CD4-positive, alpha-beta T cell treated with Interferon gamma for 1 hour (primary cell): ENCODE measurements around the gene QSER1.
A peak's percentile ranks its signal among the peaks of the same experiment; 100 is the strongest.
"Not testable (repeated sequence)": the region's sequence is repeated elsewhere in the genome, so short reads cannot be mapped to it uniquely, and the experiment has no call there.

Experiments
- DNase-seq: peaks from one replicate; pipeline ENCODE4 v3.0.0-alpha.2; 2020

The QSER1 gene

GRCh38 chr11:32937283-32937682, 44.7 kb downstream of the QSER1 start:
- not testable (repeated sequence) for DNase-seq

- no peak for DNase-seq
Observed at GRCh38 chr11:32939046-32939445, 46.4 kb downstream of the QSER1 start.

DNA sequence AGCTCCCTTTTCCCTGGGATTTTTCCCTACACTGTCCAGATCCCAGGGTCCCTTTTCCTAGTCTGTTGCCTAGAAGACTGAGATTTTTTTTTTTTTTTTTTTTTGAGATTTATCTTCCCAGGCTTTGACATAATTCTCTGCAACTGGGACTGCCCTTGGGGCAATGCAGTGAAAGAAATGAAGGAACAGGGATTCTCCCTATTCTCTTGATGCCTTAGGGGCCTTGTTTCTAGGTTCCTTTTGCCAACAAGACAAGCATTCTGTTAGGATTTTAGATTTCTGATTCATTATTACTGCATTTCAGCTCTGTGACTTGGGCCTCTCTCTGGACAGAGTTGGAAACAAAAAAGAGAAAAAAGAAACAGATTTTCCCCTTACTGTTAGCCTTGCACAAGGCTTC, 47.3 kb downstream of the QSER1 start:
- DNase-seq = no peak

- no peak for DNase-seq
Observed at GRCh38 chr11:32940865-32941264, 48.3 kb downstream of the QSER1 start.

DNA sequence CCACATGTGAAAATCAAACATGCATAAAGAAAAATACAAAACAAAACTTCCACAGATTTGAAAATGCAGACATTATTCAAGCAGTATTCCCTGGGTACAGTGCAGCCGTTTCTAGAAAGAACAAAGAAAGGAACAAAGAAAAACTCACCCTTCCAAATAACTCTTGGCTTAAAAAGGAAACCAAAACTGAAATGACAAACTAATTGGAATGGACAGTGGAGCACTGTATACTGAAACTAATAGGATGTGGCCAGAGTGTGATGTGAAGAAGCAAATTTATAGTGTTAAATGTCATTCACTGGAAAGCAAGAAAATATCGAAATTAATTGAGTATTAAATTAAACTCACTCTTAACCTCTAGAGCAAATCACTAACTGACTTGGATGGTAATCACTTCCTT, 55.4 kb downstream of the QSER1 start:
- no peak for DNase-seq

- no peak for DNase-seq
Observed at GRCh38 chr11:32949739-32950138, 57.1 kb downstream of the QSER1 start.

DNA sequence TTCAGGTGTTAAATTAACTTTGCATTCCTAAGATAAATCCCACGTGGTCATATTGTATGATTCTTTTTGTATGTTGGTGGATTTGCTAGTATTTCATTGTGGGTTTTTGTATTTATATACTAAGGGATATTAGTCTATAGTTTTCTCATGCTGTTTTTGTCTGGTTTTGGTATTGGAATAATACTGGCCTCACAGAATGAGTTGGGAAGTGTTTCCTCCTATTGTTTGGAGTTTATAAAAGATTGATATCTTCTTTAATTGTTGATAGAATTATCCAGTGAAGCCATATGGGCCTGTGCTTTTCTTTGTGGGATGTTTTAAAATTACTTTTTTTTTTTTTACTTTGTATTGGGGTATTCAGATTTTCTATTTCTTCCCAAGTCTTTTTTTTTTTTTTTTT, 59.8 kb downstream of the QSER1 start:
- no peak for DNase-seq

DNA sequence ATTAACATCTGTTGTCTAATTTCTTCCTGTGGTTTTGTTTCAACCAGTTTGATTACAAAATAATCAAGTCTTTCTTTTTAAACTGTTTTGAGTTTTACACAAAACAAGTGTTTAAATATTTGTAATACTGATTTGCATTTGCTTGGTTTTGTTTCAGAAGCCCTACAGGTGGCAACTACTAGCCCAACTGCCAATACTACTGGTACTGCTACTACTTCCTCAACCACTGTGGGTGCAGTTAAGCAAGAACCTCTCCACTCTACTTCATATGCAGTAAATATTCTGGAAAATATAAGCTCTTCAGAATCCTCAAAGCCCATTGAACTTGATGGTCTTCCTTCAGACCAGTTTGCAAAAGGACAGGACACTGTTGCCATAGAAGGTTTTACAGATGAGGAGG, 61.1 kb downstream of the QSER1 start:
- no peak for DNase-seq

GRCh38 chr11:32960553-32961164, 68.0 kb downstream of the QSER1 start:
- DNase-seq = no peak

DNA sequence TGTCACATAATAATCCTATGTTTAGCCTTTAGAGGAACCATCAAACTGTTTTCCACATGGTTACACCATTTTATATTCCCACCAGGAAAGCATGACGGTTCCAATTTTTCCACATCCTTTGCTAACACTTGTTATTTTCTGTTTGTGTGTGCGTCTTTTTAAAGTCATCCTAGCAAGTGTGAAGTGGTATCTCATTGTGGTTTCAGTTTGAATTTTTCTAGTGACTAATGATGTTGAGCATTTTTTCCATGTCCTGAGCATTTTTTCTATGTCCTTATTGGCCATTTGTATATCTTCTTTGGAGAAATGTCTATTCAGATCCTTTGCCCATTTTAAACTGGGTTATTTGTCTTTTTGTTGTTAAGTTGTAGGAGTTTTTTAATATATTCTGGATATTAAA, 69.4 kb downstream of the QSER1 start:
- no peak for DNase-seq

- no peak for DNase-seq
Observed at GRCh38 chr11:32963721-32964120, 71.1 kb downstream of the QSER1 start.

DNA sequence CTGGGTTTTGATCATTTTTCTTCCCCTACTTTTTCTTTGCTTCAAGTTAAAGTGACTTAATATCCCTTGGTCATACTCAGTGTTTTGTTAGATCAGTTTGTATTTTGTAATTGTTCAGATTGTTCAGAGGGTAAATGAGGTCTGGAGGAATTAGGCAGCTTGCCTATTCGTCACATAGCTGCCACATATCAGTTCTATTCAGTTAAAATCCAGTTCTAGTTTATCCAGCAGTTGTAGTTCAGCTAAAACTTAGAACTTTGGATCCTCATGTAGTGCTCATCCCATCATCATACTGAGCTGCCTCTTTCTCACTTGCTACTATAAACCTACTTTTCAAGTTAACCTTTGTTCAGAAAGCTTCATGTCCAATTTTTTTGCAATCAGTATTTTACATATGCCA, 75.9 kb downstream of the QSER1 start:
- no peak for DNase-seq

DNA sequence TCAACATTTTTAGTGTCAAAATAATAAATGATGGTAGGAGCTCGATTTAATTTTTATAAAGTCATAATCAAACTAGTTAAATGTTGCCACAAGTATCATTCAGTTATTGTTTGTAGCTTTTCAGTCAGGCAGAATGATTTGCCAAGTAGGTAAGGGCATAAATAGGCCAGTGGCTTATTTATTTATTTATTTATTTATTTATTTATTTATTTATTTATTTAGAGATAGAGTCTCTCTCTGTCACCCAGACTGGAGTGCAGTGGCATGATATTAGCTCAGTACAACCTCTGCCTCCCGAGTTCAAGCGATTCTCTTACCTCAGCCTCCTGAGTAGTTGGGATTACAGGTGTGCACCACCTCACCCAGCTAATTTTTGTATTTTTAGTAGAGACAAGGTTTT, 79.6 kb downstream of the QSER1 start:
- not testable (repeated sequence) for DNase-seq

GRCh38 chr11:32972781-32973180, 80.2 kb downstream of the QSER1 start:
- no peak for DNase-seq

DNA sequence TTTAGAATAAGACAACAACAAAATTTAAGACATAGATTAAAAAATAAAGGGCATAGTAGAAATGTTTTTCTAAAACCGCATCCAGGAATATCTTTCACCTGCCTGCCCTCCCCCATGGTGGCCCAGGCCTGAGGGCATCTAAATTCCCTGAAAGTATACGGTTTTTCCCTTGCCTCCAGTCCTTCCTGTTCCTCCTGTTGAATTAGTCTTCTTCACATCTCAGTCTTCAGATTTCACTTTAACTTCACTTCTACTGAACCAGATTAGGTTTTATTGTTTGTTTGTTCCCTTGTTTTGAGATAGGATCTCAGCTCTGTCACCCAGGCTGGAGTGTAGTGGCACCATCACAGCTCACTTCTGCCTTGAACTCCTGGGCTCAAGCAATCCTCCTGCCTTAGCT, 90.0 kb downstream of the QSER1 start:
- DNase-seq = no peak

- no peak for DNase-seq
Observed at GRCh38 chr11:32983506-32983905, 90.9 kb downstream of the QSER1 start.

DNA sequence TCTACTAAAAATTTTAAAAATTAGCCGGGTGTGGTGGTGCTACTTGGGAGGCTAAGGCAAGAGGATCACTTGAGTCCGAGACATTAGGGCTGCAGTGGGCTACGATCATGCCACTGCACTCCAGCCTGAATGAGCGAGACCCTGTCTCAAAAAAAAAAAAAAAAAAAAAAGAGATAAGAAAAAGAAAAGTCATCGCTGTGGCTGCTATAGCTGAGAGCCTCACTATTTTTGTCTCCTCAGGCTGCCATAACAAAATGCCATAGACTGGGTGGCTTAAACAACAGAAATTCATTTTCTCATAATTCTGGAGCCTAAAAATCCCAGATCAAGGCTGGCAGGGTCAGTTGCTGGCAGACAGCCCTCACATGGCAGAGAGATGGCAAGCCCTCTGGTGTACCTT, 93.0 kb downstream of the QSER1 start:
- no peak for DNase-seq

GRCh38 chr11:32987851-32988250, 95.2 kb downstream of the QSER1 start:
- DNase-seq = no peak

GRCh38 chr11:32990481-32990880, 97.9 kb downstream of the QSER1 start:
- no peak for DNase-seq

DNA sequence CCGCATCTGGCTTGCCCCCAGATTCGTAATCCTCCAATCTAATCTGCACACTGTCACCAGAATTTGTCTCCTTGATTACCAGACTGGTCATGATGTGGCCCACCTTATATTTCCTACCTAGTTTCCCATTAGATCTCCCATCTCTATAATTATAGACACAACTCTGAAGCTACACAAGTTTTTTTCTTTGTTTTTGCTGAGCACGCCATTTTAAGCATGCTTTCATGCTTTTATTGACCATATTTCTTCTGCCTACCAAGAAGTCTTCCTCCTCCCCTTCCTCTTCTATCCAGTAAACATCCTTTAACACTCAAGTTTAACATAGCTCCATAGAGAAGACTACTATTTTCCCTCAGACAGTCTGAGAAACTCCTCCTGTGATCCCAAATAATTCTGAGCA, 98.8 kb downstream of the QSER1 start:
- no peak for DNase-seq

DNA sequence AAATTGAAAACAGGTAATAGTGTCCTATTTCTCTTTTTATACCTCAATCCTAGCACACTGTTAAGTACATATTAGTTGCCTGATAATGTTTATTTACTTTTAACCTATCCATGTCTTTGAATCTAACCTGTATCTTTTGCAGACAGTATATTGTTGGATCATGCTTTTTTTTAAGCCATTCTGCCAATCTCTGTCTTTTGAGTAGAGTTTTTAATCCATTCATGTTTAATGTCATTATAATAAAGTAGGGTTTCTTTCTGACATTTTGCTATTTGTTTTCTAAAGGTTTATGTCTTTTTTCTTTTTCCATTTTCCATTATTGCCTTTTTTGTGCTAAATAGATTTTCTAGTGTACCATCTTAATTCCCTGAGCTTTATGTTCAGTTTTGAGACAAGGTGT, 99.3 kb downstream of the QSER1 start:
- no peak for DNase-seq

DNA sequence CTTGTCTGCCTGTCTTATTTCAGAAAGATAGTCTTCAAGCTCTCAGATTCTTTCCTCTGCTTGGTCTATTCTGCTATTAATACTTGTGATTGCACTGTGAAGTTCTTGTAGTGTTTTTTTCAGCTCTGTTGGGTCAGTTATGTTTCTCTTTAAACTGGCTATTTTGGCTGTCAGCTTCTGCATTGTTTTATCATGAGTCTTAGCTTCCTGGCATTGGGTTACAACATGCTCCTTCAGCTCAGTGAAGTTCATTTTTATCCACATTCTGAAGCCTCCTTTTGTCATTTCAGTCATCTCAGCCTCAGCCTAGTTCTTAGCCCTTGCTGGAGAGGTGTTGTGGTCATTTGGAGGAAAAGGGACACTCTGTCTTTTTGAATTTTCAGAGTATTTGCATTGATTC, 107.6 kb downstream of the QSER1 start:
- no peak for DNase-seq

GRCh38 chr11:33001281-33001680, 108.7 kb downstream of the QSER1 start:
- no peak for DNase-seq

DNA sequence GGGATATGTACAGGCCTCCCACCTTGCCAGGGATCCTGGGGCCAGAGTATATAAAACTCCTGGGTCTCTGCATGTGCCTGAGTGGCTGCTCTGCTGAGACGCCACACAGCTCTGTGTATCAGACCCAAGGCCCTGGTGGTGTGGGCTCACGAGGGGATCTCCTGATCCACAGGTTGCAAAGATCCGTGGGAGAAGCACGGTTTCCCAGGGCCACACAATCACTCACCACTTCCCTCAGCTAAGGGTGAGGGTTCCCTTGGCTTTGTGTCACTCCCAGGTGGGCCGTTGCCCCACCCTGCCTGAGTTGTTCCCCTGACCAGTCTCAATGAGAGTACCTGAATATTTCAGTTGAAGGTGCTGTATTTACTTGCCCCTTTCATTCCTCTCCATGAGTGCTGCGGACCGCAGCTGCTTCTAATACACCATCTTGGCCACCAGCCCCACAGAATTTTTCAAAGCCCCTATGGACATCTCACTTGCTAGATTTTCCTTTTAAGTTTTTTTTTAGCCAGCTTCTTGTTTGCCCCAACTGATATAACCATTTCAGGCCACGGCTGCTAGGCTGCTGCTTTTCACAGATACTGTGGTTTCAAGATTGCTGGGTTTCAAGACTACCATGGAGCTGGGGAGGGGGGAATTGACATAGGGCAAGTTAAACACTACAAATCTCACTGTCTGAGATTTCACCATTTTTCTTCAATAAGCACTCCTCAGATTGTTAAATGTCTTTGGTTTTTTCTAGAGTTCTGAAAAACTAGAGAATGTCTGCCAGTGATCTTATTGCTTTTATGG, 109.3 kb downstream of the QSER1 start:
- DNase-seq = no peak

DNA sequence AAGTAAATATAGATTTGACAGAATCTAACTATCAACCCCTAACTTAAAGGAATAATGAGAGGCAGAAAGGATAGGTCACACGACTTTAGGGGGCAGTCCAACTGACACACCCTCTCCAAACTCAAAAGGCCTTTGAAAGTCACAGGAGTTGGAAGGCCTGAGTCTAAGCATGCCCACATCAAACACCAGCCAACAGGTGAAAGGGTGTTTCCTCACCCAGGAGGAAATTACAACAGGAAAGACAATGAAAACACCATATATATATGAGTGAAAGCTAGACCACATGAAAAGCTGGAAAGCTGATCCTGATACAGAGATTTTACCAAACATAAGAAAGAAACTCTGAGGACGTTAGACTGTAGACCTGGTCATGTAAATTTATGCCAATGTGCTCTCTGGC, 112.6 kb downstream of the QSER1 start:
- peak; percentile 24 for DNase-seq
